ENCODE results near the gene SMIM15. TPM values are rescaled to one million over a fixed set of nuclear protein-coding genes. Genes with fewer than 3 reads are reported as not detected.

Gene SMIM15
- total and polyA plus RNA-seq, 2 experiments from 2014 or later: 32.8 to 34.3 TPM

Other genes with a start within 250 kb of the SMIM15 start
- 9.7 and 23.9 TPM in 2 replicates for gene ERCC8, start 217.4 kb downstream of the SMIM15 start, total RNA-seq
- 17.6 and 19.1 TPM in 2 replicates for gene ERCC8, start 217.4 kb downstream of the SMIM15 start, polyA plus RNA-seq
- gene NDUFAF2, start 217.3 kb downstream of the SMIM15 start, total RNA-seq: 17.6 and 28.8 TPM in 2 replicates
- gene NDUFAF2, start 217.3 kb downstream of the SMIM15 start, polyA plus RNA-seq: 50.3 and 51.2 TPM in 2 replicates
- gene ZSWIM6, start 169.8 kb upstream of the SMIM15 start, total RNA-seq: 7.8 and 8.3 TPM in 2 replicates
- gene ZSWIM6, start 169.8 kb upstream of the SMIM15 start, polyA plus RNA-seq: 3.4 and 8.3 TPM in 2 replicates